HCT116 (cell line): ENCODE measurements around the gene TGFBI. TPM values are rescaled to one million over a fixed set of nuclear protein-coding genes. Genes with fewer than 3 reads are reported as not detected.

Source experiments
- ATAC-seq: fragments of 200-7000 bp; cut with Tn5 transposase; 2 replicates; pipeline ENCODE4 v1.9.1; 2020; ENCODE audit warnings: mild to moderate bottlenecking, moderate library complexity
- BruUV-seq: library from RNA; stranded (reverse); fragments of 400-500 nt; replicated peaks from 2 replicates; lab custom pipeline; 2021; lab: Mats Ljungman, UMichigan
- CTCF ChIA-PET: fragments of 300-600 bp; sonication (Branson Sonifier 250); formaldehyde crosslinking; loops from one replicate; lab custom pipeline; 2021; ENCODE audit warnings: antibody characterized with exemption; lab: Charles Lee
- POLR2A ChIA-PET: fragments of 300-600, 350-600 bp; sonication (Branson Sonifier 250); formaldehyde crosslinking; loops from one replicate; lab custom pipeline; 2021; ENCODE audit warnings: antibody characterized with exemption; lab: Charles Lee
- RAD21 ChIA-PET, 2 experiments: fragments of 300-600 bp; sonication (Branson Sonifier 250); formaldehyde crosslinking; loops; one replicate each; lab custom pipeline; 2023; ENCODE audit warnings: low total read pairs in 2 of 2; ENCODE audit not compliant: uncharacterized antibody in 2 of 2, unreplicated experiment in 2 of 2, low non-redundant PET in 1 of 2; lab: Charles Lee
- DNase-seq: peaks from one replicate; pipeline ENCODE4 v3.0.0-alpha.2; 2010; ENCODE audit warnings: low read depth, low spot score
- H2AFZ ChIP-seq: fragments of 200-600 bp; shearing (Covaris generic), sonication (generic); 2 replicates; pipeline ENCODE4 v1.6.1; 2017; ENCODE audit warnings: low read depth, mixed run types, mixed read lengths, antibody characterized with exemption, low read length; ENCODE audit not compliant: poor library complexity, severe bottlenecking
- H3K27ac ChIP-seq: 2 replicates; pipeline ENCODE4 v1.5.1; 2012; ENCODE audit warnings: low read depth, low read length
- H3K27me3 ChIP-seq: fragments of 200-600 bp; sonication (generic); 2 replicates; pipeline ENCODE4 v1.6.1; 2016; ENCODE audit warnings: mixed run types, low read length, mixed read lengths; ENCODE audit not compliant: insufficient read depth
- H3K36me3 ChIP-seq, 2 experiments: fragments of 200-500 bp in 1 of 2; fragments of 200-600 bp in 1 of 2; sonication (Bioruptor generic) in 1 of 2; sonication (generic) in 1 of 2; 2 replicates each; pipeline versions ENCODE4 v1.5.1 to v1.6.1; 2014 to 2016; ENCODE audit warnings: low read length in 2 of 2, inconsistent platforms in 1 of 2, mixed read lengths in 1 of 2, mixed run types in 1 of 2; ENCODE audit not compliant: insufficient read depth in 2 of 2, control insufficient read depth in 1 of 2
- H3K4me1 ChIP-seq, 2 experiments: fragments of 200-600 bp in 1 of 2; sonication (generic) in 1 of 2; 2 replicates each; pipeline versions ENCODE4 v1.5.1 to v1.6.1; 2012 to 2017; ENCODE audit warnings: low read length in 2 of 2, inconsistent platforms in 1 of 2, mild to moderate bottlenecking in 1 of 2, mixed read lengths in 1 of 2, mixed run types in 1 of 2, moderate library complexity in 1 of 2; ENCODE audit not compliant: insufficient read depth in 2 of 2, control insufficient read depth in 1 of 2
- H3K4me2 ChIP-seq: fragments of 200-600 bp; sonication (generic); 2 replicates; pipeline ENCODE4 v1.6.1; 2017; ENCODE audit warnings: mixed run types, low read length, mixed read lengths
- H3K4me3 ChIP-seq, 2 experiments: fragments of 200-600 bp in 1 of 2; sonication (generic) in 1 of 2; replicated peaks in 1 of 2; 2 replicates each; pipeline ENCODE4 v1.5.1; 2011 to 2016; ENCODE audit warnings: low read length in 2 of 2, control low read depth in 1 of 2, low read depth in 1 of 2, mild to moderate bottlenecking in 1 of 2, mixed read lengths in 1 of 2, mixed run types in 1 of 2
- H3K79me2 ChIP-seq: fragments of 200-600 bp; sonication (generic); 2 replicates; pipeline ENCODE4 v1.6.1; 2017; ENCODE audit warnings: mild to moderate bottlenecking, mixed run types, low read length, moderate library complexity, mixed read lengths; ENCODE audit not compliant: insufficient read depth
- H3K9ac ChIP-seq: fragments of 200-600 bp; sonication (generic); 2 replicates; pipeline ENCODE4 v1.6.1; 2016; ENCODE audit warnings: low read length, mixed read lengths
- H3K9me2 ChIP-seq: fragments of 200-600 bp; sonication (generic), shearing (Covaris generic); 2 replicates; pipeline ENCODE4 v1.6.1; 2017; ENCODE audit warnings: mixed run types, mild to moderate bottlenecking, moderate library complexity; ENCODE audit not compliant: insufficient read depth
- H3K9me3 ChIP-seq, 2 experiments: fragments of 200-500 bp in 1 of 2; fragments of 200-600 bp in 1 of 2; sonication (Bioruptor generic) in 1 of 2; sonication (generic) in 1 of 2; 2 replicates each; pipeline ENCODE4 v1.6.1; 2014 to 2017; ENCODE audit warnings: low read length in 2 of 2, mixed read lengths in 2 of 2, inconsistent platforms in 1 of 2, low read depth in 1 of 2, mild to moderate bottlenecking in 1 of 2, mixed run types in 1 of 2, moderate library complexity in 1 of 2; ENCODE audit not compliant: control insufficient read depth in 1 of 2, insufficient read depth in 1 of 2
- H4K20me1 ChIP-seq: fragments of 200-600 bp; sonication (generic), shearing (Covaris generic); 2 replicates; pipeline ENCODE4 v1.6.1; 2017; ENCODE audit warnings: mixed run types, mild to moderate bottlenecking, moderate library complexity; ENCODE audit not compliant: insufficient read depth
- CBX3 ChIP-seq: IDR thresholded peaks from 2 replicates; pipeline ENCODE4 v1.6.1; 2012; ENCODE audit warnings: low read depth
- ELF1 ChIP-seq: IDR thresholded peaks from 2 replicates; pipeline ENCODE4 v1.6.1; 2012; ENCODE audit warnings: low read depth, borderline replicate concordance
- EZH2 ChIP-seq: fragments of 200-600 bp; sonication (generic); IDR thresholded peaks from 2 replicates; pipeline ENCODE4 v1.6.1; 2017; ENCODE audit warnings: antibody characterized with exemption, mixed run types
- EZH2phosphoT487 ChIP-seq: fragments of 200-600 bp; IDR thresholded peaks from 2 replicates; pipeline ENCODE4 v1.6.1; 2018; ENCODE audit warnings: antibody characterized with exemption, borderline replicate concordance
- FOSL1 ChIP-seq: IDR thresholded peaks from 2 replicates; pipeline ENCODE4 v1.6.1; 2012; ENCODE audit warnings: low read depth
- MAX ChIP-seq: IDR thresholded peaks from 2 replicates; pipeline ENCODE4 v1.6.1; 2012
- POLR2A ChIP-seq: IDR thresholded peaks from 2 replicates; pipeline ENCODE4 v1.7.0; 2011; ENCODE audit warnings: borderline replicate concordance; ENCODE audit not compliant: insufficient read depth, insufficient read length; ENCODE audit errors: extremely low read depth
- POLR2AphosphoS5 ChIP-seq: IDR thresholded peaks from 2 replicates; pipeline ENCODE4 v1.6.1; 2011; ENCODE audit warnings: mild to moderate bottlenecking, low read depth, low read length, moderate library complexity
- RAD21 ChIP-seq: IDR thresholded peaks from 2 replicates; pipeline ENCODE4 v1.6.1; 2012; ENCODE audit warnings: low read depth, mild to moderate bottlenecking
- SIN3A ChIP-seq: IDR thresholded peaks from 2 replicates; pipeline ENCODE4 v1.6.1; 2012; ENCODE audit warnings: low read depth
- SP1 ChIP-seq: IDR thresholded peaks from 2 replicates; pipeline ENCODE4 v1.6.1; 2012; ENCODE audit warnings: low read depth
- SRF ChIP-seq: IDR thresholded peaks from 2 replicates; pipeline ENCODE4 v1.6.1; 2012; ENCODE audit warnings: low read depth
- ZBTB33 ChIP-seq: IDR thresholded peaks from 2 replicates; pipeline ENCODE4 v1.6.1; 2011; ENCODE audit warnings: mild to moderate bottlenecking, low read length, moderate library complexity; ENCODE audit not compliant: insufficient replicate concordance; ENCODE audit errors: extremely low read depth
- ZFX ChIP-seq: fragments of 450-650 bp; IDR thresholded peaks from 2 replicates; pipeline ENCODE4 v1.6.1; 2017
- intact Hi-C: fragments of 100-400 bp; cut with micrococcal nuclease; formaldehyde crosslinking; loops from 2 replicates; pipeline ENCODE4 v1.10.0; 2022
- total RNA-seq: library from RNA; stranded (reverse); gene quantifications from one replicate; pipeline ENCODE4 v1.2.1, GENCODE V29; 2021; ENCODE audit not compliant: unreplicated experiment

TGFBI gene
- total RNA-seq, 1 experiment from 2014 or later, result 0.64 TPM

GRCh38 chr5:136006164-136006563 is 22.6 kb upstream of the TGFBI start:
- Histone ChIP-seq H4K20me1 (no peaks in the 10 kb centered on the region), H3K9me3 (no peaks in the 10 kb centered on the region), H3K79me2 (no peaks in the 10 kb centered on the region), H3K27me3 (peaks cover 71% of the 10 kb centered on the region), H2AFZ (no peak overlapping the region), H3K4me1 (peaks cover 7 to 21% of the 10 kb centered on the region in 2 experiments; a peak in 3 of 4 replicates), H3K27ac (no peak overlapping the region), H3K4me3 (no peak overlapping the region), H3K36me3 (no peaks in the 10 kb centered on the region), H3K9me2 (no peaks in the 10 kb centered on the region), H3K4me2 (peak overlapping the region; percentile 40), H3K9ac (no peak overlapping the region)
- ChIA-PET RAD21 (no interaction called here), POLR2A (no interaction called here), CTCF (no interaction called here)
- no TSS peak for BruUV-seq
- no peak for ATAC-seq
- DNase-seq, result no peak
- TF ChIP-seq CBX3, result no peak
- TF ChIP-seq SP1, result no peak
- no peak for TF ChIP-seq RAD21
- no peak for TF ChIP-seq EZH2phosphoT487
- TF ChIP-seq FOSL1, result no peak
- no peak for TF ChIP-seq SIN3A
- TF ChIP-seq POLR2AphosphoS5, result no peak
- no peak for TF ChIP-seq MAX
- TF ChIP-seq POLR2A, result no peak
- no peak for TF ChIP-seq ZFX
- TF ChIP-seq ELF1, result no peak
- intact Hi-C loops, result no loop called here

- no peaks in the 10 kb centered on the region for H3K9me3 ChIP-seq
- CTCF ChIA-PET, result no interaction called here
- no peak overlapping the region for H3K4me3 ChIP-seq
- no peak overlapping the region for H3K27ac ChIP-seq
- intact Hi-C loops, result no loop called here
- H3K9ac ChIP-seq, result no peak overlapping the region
- peaks cover 13 to 27% of the 10 kb centered on the region in 2 experiments for H3K4me1 ChIP-seq
- DNase-seq (peak; percentile 36), ATAC-seq (peak; percentile 83)
- no peak overlapping the region for H2AFZ ChIP-seq
- no TSS peak for BruUV-seq
- POLR2A ChIA-PET, result no interaction called here
- peaks cover 74% of the 10 kb centered on the region for H3K27me3 ChIP-seq
- H4K20me1 ChIP-seq, result no peaks in the 10 kb centered on the region
- no peaks in the 10 kb centered on the region for H3K79me2 ChIP-seq
- RAD21 ChIA-PET, result no interaction called here
- no peaks in the 10 kb centered on the region for H3K36me3 ChIP-seq
- no peaks in the 10 kb centered on the region for H3K9me2 ChIP-seq
- H3K4me2 ChIP-seq, result peak overlapping the region; percentile 40
- TF ChIP-seq SP1 (peak; percentile 11; the same call in 1 of the 2 replicates), EZH2phosphoT487 (no peak), POLR2A (no peak), SRF (no peak), EZH2 (no peak), ZBTB33 (no peak), FOSL1 (0 out of 2 replicates have a peak, but pooled peaks have one; percentile 18)
Observed at GRCh38 chr5:136006761-136007251, 22.0 kb upstream of the TGFBI start.
